Fibroblast of mammary gland (primary cell): Measurements from ENCODE around the gene DNER.

ENCODE experiments used
- DNase-seq: peaks from one replicate; pipeline ENCODE4 v3.0.0-alpha.2; 2010; ENCODE audit warnings: low read depth
- H3K4me3 ChIP-seq: 2 replicates; pipeline ENCODE4 v1.5.1; 2011; ENCODE audit warnings: low read depth, mild to moderate bottlenecking, low read length, moderate library complexity; ENCODE audit not compliant: control insufficient read depth
- TF ChIP-seq, protein P1 (sequence below): conservative IDR thresholded peaks from 2 replicates; pipeline ENCODE4 v1.5.1; 2011; ENCODE audit warnings: low read depth, low read length, inconsistent platforms; ENCODE audit not compliant: control insufficient read depth, insufficient read depth

Gene DNER

DNA sequence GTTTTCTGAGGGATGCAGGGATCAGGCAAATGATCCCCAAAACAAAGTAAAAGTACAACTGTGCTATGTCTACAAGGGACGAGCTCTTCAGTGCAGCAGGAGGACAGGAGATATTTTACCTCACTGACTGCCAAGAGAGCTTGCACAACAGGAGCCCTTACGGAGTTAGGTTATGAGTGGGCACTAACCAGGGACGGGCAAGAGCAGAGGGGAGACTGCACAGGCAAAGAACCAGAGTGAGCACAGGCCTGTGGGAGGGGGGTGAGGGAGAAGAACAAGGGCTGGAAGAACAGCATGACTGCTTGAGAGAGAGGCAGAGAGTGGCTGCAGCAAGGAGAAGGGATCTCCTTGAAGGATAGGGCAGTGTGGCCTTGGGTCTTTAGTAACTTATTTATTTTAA is 342.1 kb downstream of the DNER start:
- no peak overlapping the region for H3K4me3 ChIP-seq
- DNase-seq = no peak
- TF ChIP-seq, protein P1, sequence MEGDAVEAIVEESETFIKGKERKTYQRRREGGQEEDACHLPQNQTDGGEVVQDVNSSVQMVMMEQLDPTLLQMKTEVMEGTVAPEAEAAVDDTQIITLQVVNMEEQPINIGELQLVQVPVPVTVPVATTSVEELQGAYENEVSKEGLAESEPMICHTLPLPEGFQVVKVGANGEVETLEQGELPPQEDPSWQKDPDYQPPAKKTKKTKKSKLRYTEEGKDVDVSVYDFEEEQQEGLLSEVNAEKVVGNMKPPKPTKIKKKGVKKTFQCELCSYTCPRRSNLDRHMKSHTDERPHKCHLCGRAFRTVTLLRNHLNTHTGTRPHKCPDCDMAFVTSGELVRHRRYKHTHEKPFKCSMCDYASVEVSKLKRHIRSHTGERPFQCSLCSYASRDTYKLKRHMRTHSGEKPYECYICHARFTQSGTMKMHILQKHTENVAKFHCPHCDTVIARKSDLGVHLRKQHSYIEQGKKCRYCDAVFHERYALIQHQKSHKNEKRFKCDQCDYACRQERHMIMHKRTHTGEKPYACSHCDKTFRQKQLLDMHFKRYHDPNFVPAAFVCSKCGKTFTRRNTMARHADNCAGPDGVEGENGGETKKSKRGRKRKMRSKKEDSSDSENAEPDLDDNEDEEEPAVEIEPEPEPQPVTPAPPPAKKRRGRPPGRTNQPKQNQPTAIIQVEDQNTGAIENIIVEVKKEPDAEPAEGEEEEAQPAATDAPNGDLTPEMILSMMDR = no peak

DNA sequence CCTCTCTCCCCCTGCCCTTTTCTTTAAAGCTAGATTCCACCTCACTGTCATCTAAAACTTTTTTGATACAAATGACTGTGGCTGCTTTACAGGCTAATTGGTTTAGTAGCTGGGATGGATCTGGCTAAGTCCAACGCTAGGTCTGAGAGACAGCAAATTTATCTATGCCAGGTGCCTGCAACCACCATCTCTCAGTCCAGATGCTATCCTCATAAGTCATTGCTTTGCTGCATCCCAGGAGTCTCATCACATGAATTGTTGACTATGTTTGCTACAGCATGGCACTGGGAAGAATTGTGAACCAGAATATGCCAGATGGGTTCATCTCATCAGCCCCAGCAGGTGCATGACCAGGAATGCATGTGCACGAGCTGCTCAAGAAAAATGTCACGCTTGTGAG is 343.3 kb downstream of the DNER start:
- H3K4me3 ChIP-seq = no peak overlapping the region
- no peak for DNase-seq
- TF ChIP-seq, protein P1 = no peak

DNA sequence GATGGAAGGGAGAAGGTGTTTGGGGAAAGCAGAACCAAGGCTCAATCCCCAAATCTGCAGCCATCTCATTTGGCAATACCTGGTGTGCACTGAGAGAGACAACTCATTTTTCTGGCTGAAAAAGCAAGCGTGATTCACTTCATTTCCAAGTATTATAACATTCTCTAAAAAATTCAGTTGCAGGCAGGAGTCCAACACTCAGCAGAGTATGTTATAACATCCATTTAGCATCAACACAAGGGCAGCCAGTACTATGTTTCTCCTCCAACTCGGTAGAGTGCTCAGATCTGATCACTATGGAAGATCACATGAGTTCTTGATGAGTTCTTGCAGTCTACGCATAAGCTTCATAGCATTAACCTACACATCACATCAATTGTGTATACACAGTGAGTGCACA is 343.8 kb downstream of the DNER start:
- TF ChIP-seq, protein P1 = no peak
- DNase-seq = peak; percentile 72
- no peak overlapping the region for H3K4me3 ChIP-seq

DNA sequence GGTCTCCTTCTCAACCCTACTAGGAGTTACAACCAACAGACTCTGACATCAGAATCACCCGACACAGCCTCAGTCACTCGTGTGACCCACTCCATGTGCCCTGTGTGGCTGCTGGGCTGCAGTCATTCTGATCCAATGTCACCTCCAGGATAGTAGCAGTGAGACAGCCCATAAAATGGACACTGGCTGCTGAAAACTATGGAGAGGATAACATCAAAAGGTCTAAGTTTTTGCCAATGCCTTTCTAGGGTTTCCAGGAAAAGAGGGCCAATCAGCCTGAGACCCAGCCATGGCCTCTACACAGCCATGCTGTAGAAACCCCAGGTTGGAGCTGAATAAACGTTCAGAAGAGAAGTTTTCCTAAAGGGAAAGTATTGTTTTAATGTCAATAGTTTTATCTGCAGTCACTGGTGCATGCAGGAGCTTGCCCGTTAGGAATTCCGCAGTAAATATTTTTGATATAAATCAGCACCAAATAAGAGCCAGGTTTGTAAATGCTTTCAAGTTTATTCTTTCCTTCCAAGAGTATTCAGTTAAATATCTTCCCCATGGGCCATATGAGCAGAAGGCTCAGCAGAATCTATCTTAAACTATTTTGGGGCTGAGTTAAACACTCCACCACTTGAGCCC is 351.1 kb downstream of the DNER start:
- DNase-seq = peak; percentile 24
- H3K4me3 ChIP-seq = no peak overlapping the region
- TF ChIP-seq, protein P1 = no peak

DNA sequence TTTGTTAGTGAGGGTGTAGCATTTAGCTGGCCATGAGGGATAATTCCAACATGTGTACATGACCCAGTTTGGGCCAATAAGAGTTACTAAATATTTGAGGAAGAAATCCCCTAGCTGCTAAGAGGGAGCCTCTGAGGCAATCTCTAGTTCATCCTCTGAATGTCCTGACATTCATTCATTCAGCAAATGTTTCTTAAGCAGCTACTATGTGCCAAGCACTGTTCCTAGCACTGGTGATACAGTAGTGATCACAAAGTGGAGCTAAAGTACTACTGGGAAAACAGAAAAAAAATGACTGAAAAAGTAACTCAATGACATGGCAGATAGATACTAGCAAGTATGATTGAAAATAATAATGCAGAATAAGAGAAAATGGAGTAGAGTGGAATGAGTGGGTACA is 363.5 kb downstream of the DNER start:
- TF ChIP-seq, protein P1 = no peak
- DNase-seq = no peak
- H3K4me3 ChIP-seq = no peak overlapping the region

DNA sequence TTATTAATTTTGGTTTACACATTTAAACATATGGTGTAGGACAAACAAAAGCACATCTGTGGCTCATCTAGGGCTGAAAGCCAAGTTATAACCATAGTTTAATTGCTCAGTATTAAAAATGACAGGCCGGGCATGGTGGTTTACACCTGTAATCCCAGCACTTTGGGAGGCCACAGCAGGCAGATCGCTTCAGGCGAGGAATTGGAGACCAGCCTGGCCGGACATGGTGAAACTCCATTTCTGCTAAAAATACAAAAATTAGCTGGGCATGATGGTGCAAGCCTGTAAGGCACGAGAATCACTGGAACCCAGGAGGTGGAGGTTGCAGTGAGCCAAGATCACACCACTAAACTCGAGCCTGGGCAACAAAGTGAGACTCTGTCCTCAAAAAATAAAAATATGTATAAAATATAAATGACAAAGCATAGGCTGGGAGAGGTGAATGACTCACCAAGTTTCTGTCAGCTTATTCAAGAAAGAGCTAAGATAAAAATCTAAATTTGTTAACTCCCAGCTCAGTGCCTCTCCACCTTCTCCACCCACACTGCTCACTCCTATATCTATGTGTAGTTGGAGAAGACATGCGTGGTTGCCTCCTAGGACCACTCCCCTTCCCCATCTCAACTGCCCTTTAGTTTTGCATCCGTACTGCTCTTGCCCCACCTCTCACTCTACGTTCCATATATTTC is 364.1 kb downstream of the DNER start:
- DNase-seq = no peak
- H3K4me3 ChIP-seq = no peak overlapping the region
- TF ChIP-seq, protein P1 = no peak

DNA sequence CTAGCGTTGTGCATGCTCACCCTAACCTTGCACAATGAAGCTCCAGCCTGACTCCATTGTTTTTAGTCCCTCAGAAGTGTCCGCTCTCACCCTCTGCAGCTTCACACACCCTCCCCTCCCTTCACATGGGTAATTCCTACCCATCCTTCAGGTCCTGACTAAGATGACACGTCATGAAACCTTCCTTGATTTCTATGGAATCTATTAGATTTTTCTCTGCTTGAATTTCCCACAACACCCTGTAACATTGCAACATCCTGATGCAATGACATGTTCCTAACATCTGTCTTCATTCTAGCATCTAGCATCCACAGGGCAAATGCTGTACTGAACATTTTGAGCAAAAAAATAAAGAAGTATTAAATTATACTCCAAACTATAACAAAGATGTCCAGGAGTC is 366.2 kb downstream of the DNER start:
- TF ChIP-seq, protein P1 = no peak
- peak; percentile 92 for DNase-seq
- H3K4me3 ChIP-seq = no peak overlapping the region
